ENCODE data around the gene FN3K. TPM values are rescaled to one million over a fixed set of nuclear protein-coding genes. Genes with fewer than 3 reads are reported as not detected.

FN3K gene
- total and polyA plus RNA-seq, 2 of the 4 experiments (the other 2 are of a cell fraction): 0.90 to 2.9 TPM

DNA sequence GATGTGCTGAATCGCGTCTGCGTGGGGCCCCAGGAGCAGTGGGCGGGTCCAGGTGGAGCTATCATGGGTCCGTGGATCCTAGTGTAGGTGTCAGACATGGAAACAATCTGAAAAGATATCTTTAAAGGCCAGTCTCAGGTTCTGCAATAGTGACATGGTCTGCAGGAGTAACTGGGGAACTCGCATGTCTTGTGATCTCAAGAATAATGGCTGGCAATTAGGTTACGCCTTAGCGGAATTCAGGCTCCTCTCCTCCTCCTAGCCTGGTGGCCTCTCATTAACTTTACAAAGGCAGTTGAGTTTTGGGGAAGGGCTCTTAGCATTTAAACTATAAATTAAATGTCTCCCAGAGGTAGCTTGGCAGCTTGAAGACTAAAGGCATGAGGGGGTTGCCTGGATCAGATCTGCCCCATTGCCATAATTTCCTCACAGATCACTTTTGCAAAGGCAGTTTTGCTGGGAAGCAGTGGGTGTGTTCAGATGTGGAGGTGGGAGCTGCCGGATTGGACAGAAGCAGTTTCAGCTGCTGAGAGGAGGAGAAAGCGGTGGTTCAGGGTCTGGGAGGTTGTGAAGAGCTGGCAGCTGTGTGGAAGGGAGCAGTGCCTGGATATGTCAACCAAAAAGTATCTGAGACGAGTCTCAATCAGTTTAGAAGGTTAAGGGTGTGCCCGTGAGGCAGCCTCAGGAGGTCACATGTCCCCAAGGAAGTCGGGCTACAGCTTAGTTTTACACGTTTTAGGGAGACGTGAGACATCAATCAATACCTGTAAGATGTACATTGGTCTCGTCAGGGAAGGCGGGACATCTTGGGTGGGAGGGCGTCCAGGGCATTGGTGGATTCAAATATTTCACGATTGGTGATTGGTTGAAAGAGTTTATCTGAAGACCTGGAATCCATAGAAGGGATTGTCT is 19.1 kb downstream of the FN3K start:
- Histone ChIP-seq H2BK120ac (ENCODE audit: low read depth, low read length) (no peak overlapping the region), H3K79me1 (ENCODE audit: low read depth in 1 of 2, low read length in 2 of 2) (peaks cover 32 to 61% of the 10 kb centered on the region in 2 experiments), H3K27ac (ENCODE audit: insufficient read depth, low read length) (no peak overlapping the region), H2BK5ac (ENCODE audit: low read depth, low read length, poor library complexity, severe bottlenecking) (no peak overlapping the region), H3K56ac (ENCODE audit: extremely low read depth, insufficient read depth, low read length) (no peak overlapping the region), H3K18ac (ENCODE audit: low read depth, low read length) (no peak overlapping the region), H4K20me1 (ENCODE audit: insufficient read depth, low read length) (peaks cover 16% of the 10 kb centered on the region), H4K8ac (ENCODE audit: low read depth in 2 of 2, low read length in 2 of 2) (no peak overlapping the region), H3K4ac (ENCODE audit: low read depth, low read length) (no peak overlapping the region), H2BK20ac (ENCODE audit: low read depth, low read length) (no peak overlapping the region), H3K9me3 (ENCODE audit: control insufficient read depth, insufficient read depth, low read length) (no peaks in the 10 kb centered on the region; the same call in 1 of the 2 replicates), H3K23ac (ENCODE audit: low read depth, low read length) (peak overlapping the region; percentile 49; the same call in 1 of the 2 replicates), H3K4me1 (ENCODE audit: control insufficient read depth, insufficient read depth, low read length) (peaks cover 4% of the 10 kb centered on the region), H3K14ac (replicated peaks; ENCODE audit: low read depth, low read length) (no peak overlapping the region), H3K36me3 (ENCODE audit: control insufficient read depth, insufficient read depth, low read length) (peaks cover 2% of the 10 kb centered on the region), H4K91ac (ENCODE audit: insufficient read depth, low read depth, low read length) (no peak overlapping the region), H4K5ac (ENCODE audit: low read depth, low read length) (no peak overlapping the region), H2AFZ (replicated peaks; ENCODE audit: low read length, poor library complexity) (peak overlapping the region; percentile 67), H2AK9ac (replicated peaks; ENCODE audit: low read depth, low read length, poor library complexity) (peak overlapping the region; percentile 65), H2AK5ac (ENCODE audit: low read depth, low read length) (peak overlapping the region; percentile 4; the same call in 1 of the 2 replicates), H3K4me2 (ENCODE audit: low read depth, low read length) (no peak overlapping the region), H3K27me3 (ENCODE audit: control insufficient read depth, insufficient read depth, low read length) (no peaks in the 10 kb centered on the region), H3K4me3 (ENCODE audit: insufficient read depth, low read depth, low read length) (no peak overlapping the region), H2BK15ac (ENCODE audit: low read depth, low read length) (no peak overlapping the region), H3K9me1 (ENCODE audit: insufficient read depth, low read length) (peaks cover 10% of the 10 kb centered on the region), H3K9ac (ENCODE audit: low read depth, low read length) (no peak overlapping the region)
- CTCF ChIA-PET: interaction anchor here (1.1 kb wide), 1 partner anchor 14 kb away, joined by 4 read pairs; no protein-coding TSS in a partner anchor
- DNase-seq: no peak
- ATAC-seq (ENCODE audit: low read depth): no peak
- in situ Hi-C loops (cut with MboI; ENCODE audit: low sequenced_read_pairs): no loop called here
- BruUV-seq (replicated peaks): no TSS peak
- dilution Hi-C loops (cut with HindIII; ENCODE audit: low sequenced_read_pairs, unreplicated experiment): no loop called here
- TF ChIP-seq FOS (IDR thresholded peaks at IDR 0.05; ENCODE audit: low read depth, low read length): no peak
- TF ChIP-seq SMC3 (IDR thresholded peaks at IDR 0.05; ENCODE audit: low read depth, low read length): no peak
- TF ChIP-seq, protein P1, sequence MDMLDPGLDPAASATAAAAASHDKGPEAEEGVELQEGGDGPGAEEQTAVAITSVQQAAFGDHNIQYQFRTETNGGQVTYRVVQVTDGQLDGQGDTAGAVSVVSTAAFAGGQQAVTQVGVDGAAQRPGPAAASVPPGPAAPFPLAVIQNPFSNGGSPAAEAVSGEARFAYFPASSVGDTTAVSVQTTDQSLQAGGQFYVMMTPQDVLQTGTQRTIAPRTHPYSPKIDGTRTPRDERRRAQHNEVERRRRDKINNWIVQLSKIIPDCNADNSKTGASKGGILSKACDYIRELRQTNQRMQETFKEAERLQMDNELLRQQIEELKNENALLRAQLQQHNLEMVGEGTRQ (IDR thresholded peaks at IDR 0.05; ENCODE audit: low read depth, low read length): no peak
- TF ChIP-seq POLR2A (IDR thresholded peaks at IDR 0.05; ENCODE audit: low read depth, low read length): no peak
- no peak for TF ChIP-seq MAZ (IDR thresholded peaks at IDR 0.05; ENCODE audit: borderline replicate concordance, low read depth, low read length)
- TF ChIP-seq, protein P2, sequence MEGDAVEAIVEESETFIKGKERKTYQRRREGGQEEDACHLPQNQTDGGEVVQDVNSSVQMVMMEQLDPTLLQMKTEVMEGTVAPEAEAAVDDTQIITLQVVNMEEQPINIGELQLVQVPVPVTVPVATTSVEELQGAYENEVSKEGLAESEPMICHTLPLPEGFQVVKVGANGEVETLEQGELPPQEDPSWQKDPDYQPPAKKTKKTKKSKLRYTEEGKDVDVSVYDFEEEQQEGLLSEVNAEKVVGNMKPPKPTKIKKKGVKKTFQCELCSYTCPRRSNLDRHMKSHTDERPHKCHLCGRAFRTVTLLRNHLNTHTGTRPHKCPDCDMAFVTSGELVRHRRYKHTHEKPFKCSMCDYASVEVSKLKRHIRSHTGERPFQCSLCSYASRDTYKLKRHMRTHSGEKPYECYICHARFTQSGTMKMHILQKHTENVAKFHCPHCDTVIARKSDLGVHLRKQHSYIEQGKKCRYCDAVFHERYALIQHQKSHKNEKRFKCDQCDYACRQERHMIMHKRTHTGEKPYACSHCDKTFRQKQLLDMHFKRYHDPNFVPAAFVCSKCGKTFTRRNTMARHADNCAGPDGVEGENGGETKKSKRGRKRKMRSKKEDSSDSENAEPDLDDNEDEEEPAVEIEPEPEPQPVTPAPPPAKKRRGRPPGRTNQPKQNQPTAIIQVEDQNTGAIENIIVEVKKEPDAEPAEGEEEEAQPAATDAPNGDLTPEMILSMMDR (conservative IDR thresholded peaks at IDR 0.05; ENCODE audit: low read depth, low read length): no peak
- TF ChIP-seq NFE2L2 (IDR thresholded peaks at IDR 0.05; ENCODE audit: low read depth, low read length): no peak
- no peak for TF ChIP-seq CEBPB (IDR thresholded peaks at IDR 0.05; ENCODE audit: low read depth, low read length)
- no peak for TF ChIP-seq RCOR1 (IDR thresholded peaks at IDR 0.05; ENCODE audit: insufficient replicate concordance, low read length)
- TF ChIP-seq MXI1 (IDR thresholded peaks at IDR 0.05; ENCODE audit: borderline replicate concordance, low read depth, low read length): no peak
- TF ChIP-seq CHD1 (IDR thresholded peaks at IDR 0.05; ENCODE audit: low read depth, low read length): no peak
- TF ChIP-seq RAD21 (IDR thresholded peaks at IDR 0.05; ENCODE audit: low read length): no peak
- POLR2A ChIA-PET (ENCODE audit: unreplicated experiment): no interaction called here
- intact Hi-C loops (cut with micrococcal nuclease): no loop called here
- WGBS, 2 experiments (ENCODE audit: extremely low coverage in 2 of 2, insufficient read length in 1 of 2): 79% methylated on average over 11 of the region's 19 CpGs; no CpG with 5 or more reads in 1 of the 2 experiments
